Heart right ventricle (tissue), 16 donors: ENCODE results near the gene ZBTB39. TPM values are rescaled to one million over a fixed set of nuclear protein-coding genes. Genes with fewer than 3 reads are reported as not detected.
"Not testable (repeated sequence)": the region's sequence is repeated elsewhere in the genome, so short reads cannot be mapped to it uniquely, and the experiment has no call there.

Experiments
- ATAC-seq, 8 donors: fragments of 200-7000 bp; cut with Tn5 transposase; one replicate each; pipeline ENCODE4 v1.9.1; 2020; ENCODE audit warnings: mild to moderate bottlenecking in 8 of 8, moderate library complexity in 8 of 8, moderate number of reproducible peaks in 1 of 8
- DNase-seq, 2 donors: peaks; one replicate each; pipeline ENCODE4 v3.0.0-alpha.2; 2020
- H3K27ac ChIP-seq, 10 donors: fragments of 200-600 bp; sonication (generic) in 2 of 10; one replicate each; pipeline versions ENCODE4 v1.5.0 to v1.8.0; 2020 to 2022; ENCODE audit warnings: mild to moderate bottlenecking in 3 of 10
- H3K27me3 ChIP-seq, 7 donors: fragments of 200-600 bp; one replicate each; pipeline ENCODE4 v1.8.0; 2021 to 2022; ENCODE audit warnings: mild to moderate bottlenecking in 2 of 7
- H3K36me3 ChIP-seq, 9 donors: fragments of 200-600 bp; sonication (generic) in 1 of 9; one replicate each; pipeline versions ENCODE4 v1.5.0 to v1.8.0; 2020 to 2022; ENCODE audit warnings: mild to moderate bottlenecking in 2 of 9
- H3K4me1 ChIP-seq, 9 donors: fragments of 200-600 bp; sonication (generic) in 1 of 9; one replicate each; pipeline versions ENCODE4 v1.5.0 to v1.8.0; 2020 to 2022; ENCODE audit warnings: mild to moderate bottlenecking in 4 of 9
- H3K4me3 ChIP-seq, 10 donors: fragments of 200-600 bp; sonication (generic) in 2 of 10; one replicate each; pipeline versions ENCODE4 v1.5.0 to v1.8.0; 2020 to 2022; ENCODE audit warnings: mild to moderate bottlenecking in 7 of 10, moderate library complexity in 2 of 10
- H3K9me3 ChIP-seq, 11 donors: fragments of 200-600 bp in 10 of 11; sonication (generic) in 2 of 11; one replicate each; pipeline versions ENCODE4 v1.5.0 to v1.8.0; 2013 to 2022; ENCODE audit warnings: mild to moderate bottlenecking in 2 of 11, control low read depth in 1 of 11, moderate library complexity in 1 of 11
- WGBS, 2 donors: extraction: QIAGEN DNeasy Blood & Tissue Kit; methylation state at CpG; one replicate each; pipeline ENCODE4 v1.1.7; 2013; ENCODE audit warnings: inconsistent platforms in 1 of 2; 5-methylcytosine and 5-hydroxymethylcytosine counted together
- intact Hi-C, 10 donors: fragments of 100-400 bp; cut with DNase I; formaldehyde crosslinking; loops; one replicate each; pipeline versions ENCODE4 v1.11.1 to v1.14.2; 2022
- polyA plus RNA-seq, 2 donors: library from polyadenylated mRNA; stranded (reverse); fragments of 200-250 nt; gene quantifications; one replicate each; pipeline ENCODE4 v1.2.3, GENCODE V29; 2013
- total RNA-seq, 10 donors: library from RNA; stranded (reverse); fragmentation: NEBNext Ultra II Directional in 3 of 10; extraction: Animal tissue kit (Norgen Biotek cat#: 25700) in 3 of 10; gene quantifications; one replicate each; pipeline versions ENCODE4 v1.2.1 to v1.2.4, GENCODE V29; 2021 to 2023
- TF ChIP-seq, protein P1 (sequence below), 9 donors: fragments of 200-600 bp; sonication (generic) in 2 of 9; IDR thresholded peaks; one replicate each; pipeline versions ENCODE4 v1.5.0 to v1.8.0; 2021 to 2022; ENCODE audit warnings: antibody characterized with exemption in 9 of 9, mild to moderate bottlenecking in 5 of 9, moderate library complexity in 1 of 9
- donor health status: Arrhythmogenic right ventricular cardiomyopathy.
- donor health status: ischemic (EF 13 %, LVEDD 7.1; RV severe dilation, severe dysfunction).
- donor health status: healthy with polysubstance abuse.
- donor health status: DM: no; HTN: yes; CAD: no.
- donor health status: DM: no; HTN: no; CAD: no.
- donor health status: ischemic (EF 25% LVEDD 6.9; RV normal size, moderate dysfunction).
- donor health status: ischemic (EF 25% LVEDD 5.7; RV mildly dilated, moderate dysfunction).
- donor health status: healthy.
- donor health status: DM: yes; HTN: yes; CAD: no.
- donor health status: Ischemic cardiomyopathy.
- donor health status: ischemic (EF 35%, LVEDD 5.7; RV mildly dilated, moderate dysfunction).
- donor health status: nonischemic (EF 11% LVEDD 7.7; RV severe dilation, severe dysfunction).
- donor health status: DM: yes; HTN: yes; CAD: no.
- donor health status: PGD.
- donor health status: ischemic (EF 29% LVEDD 5.4; RV normal size, mild dysfunction).
- donor health status: nonischemic (EF 23%, LVEDD 6.1; RV moderate dilation, normal function).

The ZBTB39 gene
- total and polyA plus RNA-seq, 12 donors: 1.2 to 4.3 (median 3.4) TPM

DNA sequence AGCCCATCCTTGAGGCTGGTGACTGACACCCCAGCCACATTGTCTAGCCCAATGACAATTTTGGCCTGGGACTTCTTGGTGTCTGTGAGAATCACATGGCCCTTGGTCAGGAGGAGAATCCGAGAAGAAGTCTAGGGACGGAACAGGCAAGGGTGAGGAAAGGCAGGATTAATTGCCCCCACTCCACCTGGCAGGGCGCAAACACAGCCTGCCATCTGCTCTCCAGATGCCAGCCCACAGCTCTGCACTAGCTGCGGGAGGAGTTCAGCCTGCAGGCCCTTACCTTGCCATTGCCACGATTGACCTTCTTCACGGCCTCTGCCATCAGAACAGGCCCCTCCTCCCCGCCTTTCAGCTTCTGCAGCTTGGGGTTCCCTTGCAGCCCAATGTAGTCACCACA, 23.1 kb upstream of the ZBTB39 start:
- no peak overlapping the region for H3K4me3 ChIP-seq
- 92 to 95% methylated on average over 7 of the region's 7 CpGs for WGBS, 2 donors
- DNase-seq (no peak), ATAC-seq (no peak)
- TF ChIP-seq, protein P1, sequence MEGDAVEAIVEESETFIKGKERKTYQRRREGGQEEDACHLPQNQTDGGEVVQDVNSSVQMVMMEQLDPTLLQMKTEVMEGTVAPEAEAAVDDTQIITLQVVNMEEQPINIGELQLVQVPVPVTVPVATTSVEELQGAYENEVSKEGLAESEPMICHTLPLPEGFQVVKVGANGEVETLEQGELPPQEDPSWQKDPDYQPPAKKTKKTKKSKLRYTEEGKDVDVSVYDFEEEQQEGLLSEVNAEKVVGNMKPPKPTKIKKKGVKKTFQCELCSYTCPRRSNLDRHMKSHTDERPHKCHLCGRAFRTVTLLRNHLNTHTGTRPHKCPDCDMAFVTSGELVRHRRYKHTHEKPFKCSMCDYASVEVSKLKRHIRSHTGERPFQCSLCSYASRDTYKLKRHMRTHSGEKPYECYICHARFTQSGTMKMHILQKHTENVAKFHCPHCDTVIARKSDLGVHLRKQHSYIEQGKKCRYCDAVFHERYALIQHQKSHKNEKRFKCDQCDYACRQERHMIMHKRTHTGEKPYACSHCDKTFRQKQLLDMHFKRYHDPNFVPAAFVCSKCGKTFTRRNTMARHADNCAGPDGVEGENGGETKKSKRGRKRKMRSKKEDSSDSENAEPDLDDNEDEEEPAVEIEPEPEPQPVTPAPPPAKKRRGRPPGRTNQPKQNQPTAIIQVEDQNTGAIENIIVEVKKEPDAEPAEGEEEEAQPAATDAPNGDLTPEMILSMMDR (IDR thresholded peaks at IDR 0.05): no peak
- H3K36me3 ChIP-seq: no peaks in the 10 kb centered on the region
- no peak overlapping the region for H3K27ac ChIP-seq
- H3K9me3 ChIP-seq: no peaks in the 10 kb centered on the region
- H3K4me1 ChIP-seq: peaks cover 0 to 5% (median 0%) of the 10 kb centered on the region in 9 donors
- peaks cover 0 to 7% (median 4%) of the 10 kb centered on the region in 7 donors for H3K27me3 ChIP-seq
- intact Hi-C loops: no loop called here

DNA sequence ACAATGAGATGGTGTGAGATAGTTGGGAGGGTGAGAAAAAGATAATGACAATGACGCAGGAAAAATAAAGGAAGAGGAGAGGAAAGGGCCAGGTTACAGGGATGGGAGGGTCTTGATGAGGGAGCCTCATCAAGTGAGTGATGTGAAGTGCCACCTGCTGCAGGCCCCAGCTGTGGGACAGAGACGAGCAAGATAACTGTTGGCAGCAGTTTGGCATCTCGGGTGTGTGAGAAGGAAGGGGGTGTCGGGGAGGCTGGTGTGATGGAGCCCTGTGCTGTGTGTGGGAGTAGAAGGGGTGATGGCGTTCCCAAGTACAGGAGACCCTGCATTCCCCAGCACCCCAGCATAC, 21.4 kb upstream of the ZBTB39 start:
- intact Hi-C loops: no loop called here
- H3K27ac ChIP-seq: no peak overlapping the region
- H3K36me3 ChIP-seq: no peaks in the 10 kb centered on the region
- no peaks in the 10 kb centered on the region for H3K9me3 ChIP-seq
- DNase-seq: no peak
- ATAC-seq: no peak
- TF ChIP-seq, protein P1 (IDR thresholded peaks at IDR 0.05): no peak
- H3K4me3 ChIP-seq: no peak overlapping the region
- H3K4me1 ChIP-seq: peaks cover 0 to 5% (median 0%) of the 10 kb centered on the region in 9 donors
- H3K27me3 ChIP-seq: peaks cover 0 to 7% (median 4%) of the 10 kb centered on the region in 7 donors
- 50 to 55% methylated on average over 5 of the region's 5 CpGs for WGBS, 2 donors

DNA sequence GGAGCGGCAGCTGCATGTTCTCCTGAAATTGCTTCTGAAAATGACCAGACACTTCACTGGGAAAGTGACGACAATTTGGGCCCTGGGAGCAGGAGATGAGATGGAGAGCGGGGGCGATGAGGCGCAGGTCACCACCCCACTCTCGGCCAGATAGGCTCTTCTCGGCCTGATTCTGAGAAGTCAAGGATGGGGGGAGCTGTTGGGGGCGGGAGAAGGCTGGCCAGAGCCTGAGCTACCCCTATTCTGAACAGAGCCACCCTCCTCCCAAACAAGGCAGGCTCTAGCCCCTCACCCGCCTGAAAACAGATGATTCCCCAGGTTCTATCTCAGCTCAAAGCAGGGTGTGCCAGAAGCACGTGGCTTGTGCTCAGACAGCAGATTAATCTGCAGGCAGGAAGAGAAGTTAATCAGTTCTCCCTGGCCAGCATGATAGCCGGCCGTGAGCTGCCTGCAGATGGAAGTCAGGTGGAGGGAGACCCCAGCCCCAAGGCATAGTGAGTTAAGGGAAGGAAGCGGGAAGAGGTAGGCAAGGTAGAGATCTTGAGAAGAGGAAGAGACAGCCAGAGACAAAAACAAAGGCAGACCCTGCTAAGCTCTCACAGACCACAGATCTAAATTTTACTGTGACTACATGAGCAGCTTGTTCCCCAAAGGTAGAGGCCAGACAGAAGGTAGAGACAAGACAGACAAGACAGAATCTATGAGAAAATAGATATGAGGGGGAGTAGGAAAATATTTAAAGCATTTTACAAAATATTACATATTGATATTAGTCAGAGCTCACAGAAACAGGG, 20.9 kb upstream of the ZBTB39 start:
- peak in 3 of 8 donors; percentile 17 to 30 (median 24) for ATAC-seq
- H3K27me3 ChIP-seq: peaks cover 0 to 7% (median 4%) of the 10 kb centered on the region in 7 donors

DNA sequence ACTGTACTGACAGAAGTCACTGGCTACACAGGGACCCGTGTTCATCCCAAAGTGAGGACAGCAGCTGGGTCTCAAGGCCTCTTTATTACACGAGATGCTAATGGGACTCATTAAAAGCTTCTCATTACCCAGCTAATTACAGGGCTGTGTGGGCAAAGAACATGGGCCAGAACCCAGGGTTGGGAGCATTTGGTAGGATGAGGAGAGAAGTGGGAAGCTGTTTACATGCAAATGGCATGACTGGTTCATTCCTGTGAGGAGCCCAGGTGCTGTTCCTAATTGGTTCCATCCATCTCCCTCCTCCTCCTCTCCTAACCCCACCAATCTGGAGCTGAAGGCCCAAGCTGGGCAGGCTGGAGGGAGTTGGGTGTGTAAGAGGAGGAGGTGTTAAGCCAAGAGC, 18.9 kb upstream of the ZBTB39 start:
- Histone ChIP-seq H3K4me1 (peaks cover 0 to 5% (median 0%) of the 10 kb centered on the region in 9 donors), H3K4me3 (no peak overlapping the region), H3K36me3 (no peaks in the 10 kb centered on the region), H3K27ac (no peak overlapping the region), H3K27me3 (peaks cover 0 to 7% (median 4%) of the 10 kb centered on the region in 7 donors), H3K9me3 (no peaks in the 10 kb centered on the region)
- no peak for DNase-seq
- ATAC-seq: no peak
- TF ChIP-seq, protein P1 (IDR thresholded peaks at IDR 0.05): no peak
- intact Hi-C loops: no loop called here
- 80 to 87% methylated on average over 2 of the region's 2 CpGs for WGBS, 2 donors

More for the DNA sequence above, 20.9 kb upstream of the ZBTB39 start:
- Histone ChIP-seq H3K9me3 (no peaks in the 10 kb centered on the region), H3K36me3 (no peaks in the 10 kb centered on the region), H3K4me1 (peaks cover 0 to 5% (median 0%) of the 10 kb centered on the region in 9 donors), H3K27ac (no peak overlapping the region), H3K4me3 (no peak overlapping the region)
- no peak for DNase-seq
- intact Hi-C loops: no loop called here
- TF ChIP-seq, protein P1 (IDR thresholded peaks at IDR 0.05): no peak
- 37 to 40% methylated on average over 13 of the region's 13 CpGs for WGBS, 2 donors

DNA sequence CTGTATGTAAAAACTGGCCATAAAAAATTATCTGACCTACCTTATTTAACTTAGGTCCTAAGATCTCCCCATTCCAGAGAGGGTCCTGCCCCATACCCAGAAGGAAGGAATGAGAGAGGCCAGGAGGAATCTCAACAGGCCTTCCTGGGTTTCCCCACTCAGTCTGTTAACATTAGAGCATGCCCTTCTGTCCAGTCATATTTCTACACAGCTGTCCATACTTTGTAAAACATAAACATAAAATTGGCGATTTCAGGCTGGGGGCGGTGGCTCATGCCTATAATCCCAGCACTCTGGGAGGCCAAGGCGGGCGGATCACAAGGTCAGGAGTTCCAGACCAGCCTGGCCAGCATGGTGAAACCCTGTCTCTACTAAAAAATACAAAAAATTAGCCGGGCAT, 16.0 kb upstream of the ZBTB39 start:
- 92 to 93% methylated on average over 5 of the region's 5 CpGs for WGBS, 2 donors
- H3K9me3 ChIP-seq, H3K4me3 ChIP-seq, H3K27ac ChIP-seq, H3K27me3 ChIP-seq, DNase-seq, intact Hi-C loops, ATAC-seq, H3K4me1 ChIP-seq, H3K36me3 ChIP-seq: not testable (repeated sequence)
